ENCODE measurements around the gene RAB14.

DNA sequence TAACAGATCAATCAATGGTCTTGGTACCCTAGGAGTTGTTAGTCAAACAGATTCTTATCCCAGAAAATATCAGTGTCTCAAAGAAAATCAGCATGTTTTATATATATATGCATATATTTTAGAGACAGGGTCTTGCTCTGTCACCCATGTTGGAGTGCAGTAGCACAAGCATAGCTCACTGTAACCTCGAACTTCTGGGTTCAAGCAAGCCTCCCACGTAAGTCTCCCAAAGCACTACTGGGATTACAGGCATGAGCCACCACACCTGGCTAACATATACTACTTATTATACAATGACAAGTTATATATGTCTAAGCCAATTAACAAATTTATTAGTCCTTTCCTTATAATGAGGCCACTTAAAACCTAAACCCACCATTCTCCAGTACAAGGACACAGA, 10.4 kb downstream of the RAB14 start:
- TF ChIP-seq, protein P1, sequence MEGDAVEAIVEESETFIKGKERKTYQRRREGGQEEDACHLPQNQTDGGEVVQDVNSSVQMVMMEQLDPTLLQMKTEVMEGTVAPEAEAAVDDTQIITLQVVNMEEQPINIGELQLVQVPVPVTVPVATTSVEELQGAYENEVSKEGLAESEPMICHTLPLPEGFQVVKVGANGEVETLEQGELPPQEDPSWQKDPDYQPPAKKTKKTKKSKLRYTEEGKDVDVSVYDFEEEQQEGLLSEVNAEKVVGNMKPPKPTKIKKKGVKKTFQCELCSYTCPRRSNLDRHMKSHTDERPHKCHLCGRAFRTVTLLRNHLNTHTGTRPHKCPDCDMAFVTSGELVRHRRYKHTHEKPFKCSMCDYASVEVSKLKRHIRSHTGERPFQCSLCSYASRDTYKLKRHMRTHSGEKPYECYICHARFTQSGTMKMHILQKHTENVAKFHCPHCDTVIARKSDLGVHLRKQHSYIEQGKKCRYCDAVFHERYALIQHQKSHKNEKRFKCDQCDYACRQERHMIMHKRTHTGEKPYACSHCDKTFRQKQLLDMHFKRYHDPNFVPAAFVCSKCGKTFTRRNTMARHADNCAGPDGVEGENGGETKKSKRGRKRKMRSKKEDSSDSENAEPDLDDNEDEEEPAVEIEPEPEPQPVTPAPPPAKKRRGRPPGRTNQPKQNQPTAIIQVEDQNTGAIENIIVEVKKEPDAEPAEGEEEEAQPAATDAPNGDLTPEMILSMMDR (IDR thresholded peaks at IDR 0.05): no peak
- TF ChIP-seq POLR2AphosphoS5 (IDR thresholded peaks at IDR 0.05) (no peak), POLR2A (IDR thresholded peaks at IDR 0.05) (no peak), EP300 (IDR thresholded peaks at IDR 0.05; ENCODE audit: low read depth) (no peak)

All from transverse colon (tissue), 4 donors.